Gastroesophageal sphincter (tissue), 4 donors: ENCODE data around the gene AKT3. TPM values are rescaled to one million over a fixed set of nuclear protein-coding genes. Genes with fewer than 3 reads are reported as not detected.

ENCODE experiments used
- ATAC-seq: fragments of 150-250 bp; one replicate; pipeline ENCODE4 v1.9.1; 2016; ENCODE audit warnings: mild to moderate bottlenecking, moderate library complexity
- H3K27ac ChIP-seq, 4 donors: fragments of 200-600 bp; sonication (generic) in 3 of 4; 1 replicate in 3 of 4; 2 replicates in 1 of 4; pipeline ENCODE4 v1.5.1; 2016 to 2019
- H3K27me3 ChIP-seq: fragments of 200-600 bp; sonication (generic); one replicate; pipeline ENCODE4 v1.5.1; 2019
- H3K36me3 ChIP-seq, 2 donors: fragments of 200-600 bp; sonication (generic); one replicate each; pipeline ENCODE4 v1.5.1; 2019; ENCODE audit warnings: control low read depth in 1 of 2
- H3K4me1 ChIP-seq, 3 donors: fragments of 200-600 bp; sonication (generic); 1 replicate in 2 of 3; 2 replicates in 1 of 3; pipeline ENCODE4 v1.5.1; 2016 to 2019; ENCODE audit warnings: control low read depth in 2 of 3
- H3K4me3 ChIP-seq, 2 donors: fragments of 200-600 bp; sonication (generic); one replicate each; pipeline ENCODE4 v1.5.1; 2019; ENCODE audit warnings: mild to moderate bottlenecking in 1 of 2, moderate library complexity in 1 of 2
- H3K9me3 ChIP-seq, 3 donors: fragments of 200-600 bp; sonication (generic); one replicate each; pipeline ENCODE4 v1.5.1; 2017 to 2019; ENCODE audit warnings: control low read depth in 2 of 3
- CTCF ChIP-seq, 4 experiments: fragments of 200-600 bp in 2 of 4; fragments of 450-650 bp in 2 of 4; sonication (generic) in 1 of 4; IDR thresholded peaks; one replicate each; pipeline ENCODE4 v1.5.1; 2017 to 2019; ENCODE audit warnings: antibody characterized with exemption in 4 of 4, mild to moderate bottlenecking in 2 of 4, moderate library complexity in 2 of 4
- EP300 ChIP-seq: sonication (generic); formaldehyde crosslinking; IDR thresholded peaks from one replicate; pipeline ENCODE4 v1.6.1; 2017; ENCODE audit warnings: antibody characterized with exemption, mild to moderate bottlenecking
- POLR2A ChIP-seq, 2 donors: fragments of 450-650 bp; IDR thresholded peaks; one replicate each; pipeline ENCODE4 v1.6.1; 2017; ENCODE audit warnings: antibody characterized with exemption in 2 of 2, mild to moderate bottlenecking in 2 of 2, moderate library complexity in 1 of 2
- POLR2AphosphoS5 ChIP-seq: sonication (generic); formaldehyde crosslinking; IDR thresholded peaks from one replicate; pipeline ENCODE4 v1.6.1; 2017; ENCODE audit warnings: antibody characterized with exemption
- WGBS, 2 donors: methylation state at CpG; one replicate each; pipeline ENCODE4 v1.1.5; 2018; ENCODE audit warnings: low coverage in 1 of 2; 5-methylcytosine and 5-hydroxymethylcytosine counted together
- total RNA-seq, 4 donors: library from RNA; depleted of rRNA; stranded (reverse); fragments of >200 nt; gene quantifications; one replicate each; pipeline ENCODE4 v1.1.0, GENCODE V29; 2016

Gene AKT3
- total RNA-seq, 4 donors from 2014 or later, result 72.8 to 102 (median 89.3) TPM

DNA sequence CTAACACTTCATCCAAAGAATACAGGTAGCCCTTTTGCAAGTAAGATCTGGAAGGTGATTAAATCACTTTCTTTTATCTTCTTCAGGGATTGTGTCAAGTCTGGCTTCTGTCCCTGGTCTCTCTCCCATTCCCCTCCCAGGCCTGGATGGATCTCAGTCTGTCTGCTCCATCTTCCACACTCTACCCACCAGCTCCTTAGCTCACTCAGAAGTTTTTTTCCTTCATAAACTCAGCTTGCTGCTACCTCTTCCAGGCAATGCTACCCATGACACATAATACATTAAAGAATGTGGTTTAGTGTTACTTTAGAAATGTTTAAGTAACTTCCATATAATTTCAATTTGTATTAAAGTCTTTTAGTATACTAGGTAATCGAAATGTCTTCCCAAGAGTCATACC lies 133.1 kb downstream of the AKT3 start:
- Histone ChIP-seq H3K27ac (no peak overlapping the region), H3K36me3 (no peaks in the 10 kb centered on the region), H3K9me3 (no peaks in the 10 kb centered on the region), H3K4me1 (peaks cover 2 to 77% (median 23%) of the 10 kb centered on the region in 3 donors), H3K27me3 (no peaks in the 10 kb centered on the region), H3K4me3 (no peak overlapping the region)
- TF ChIP-seq POLR2A (IDR thresholded peaks at IDR 0.05) (no peak), POLR2AphosphoS5 (no peak), EP300 (no peak), CTCF (IDR thresholded peaks at IDR 0.05) (no peak)
- ATAC-seq, result no peak
- 100% methylated on average over 1 of the region's 1 CpG for WGBS, 2 donors

DNA sequence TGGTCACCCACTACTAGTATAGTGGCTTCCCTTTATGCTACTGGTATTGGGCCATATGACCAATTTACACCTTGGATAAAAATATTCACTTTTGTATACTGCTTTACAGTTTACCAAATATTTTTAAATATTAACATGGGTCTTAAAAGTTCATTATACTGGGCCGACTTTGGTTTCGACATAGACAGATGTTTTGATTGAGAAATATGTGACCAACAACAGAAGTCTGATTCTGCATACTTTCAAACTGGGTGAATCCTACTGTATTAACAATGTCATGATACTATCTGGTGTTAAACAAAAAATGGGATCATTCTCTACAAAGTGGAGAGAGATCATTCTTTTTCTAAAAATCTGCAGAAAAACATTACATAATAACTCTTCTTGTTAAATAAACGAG lies 134.8 kb downstream of the AKT3 start:
- Histone ChIP-seq H3K4me3 (no peak overlapping the region), H3K4me1 (peaks cover 2 to 85% (median 27%) of the 10 kb centered on the region in 3 donors), H3K9me3 (no peaks in the 10 kb centered on the region), H3K36me3 (no peaks in the 10 kb centered on the region), H3K27me3 (no peaks in the 10 kb centered on the region), H3K27ac (no peak overlapping the region)
- WGBS, 2 donors, result 55 to 56% methylated on average over 3 of the region's 3 CpGs
- no peak for TF ChIP-seq CTCF (IDR thresholded peaks at IDR 0.05)
- no peak for TF ChIP-seq EP300
- TF ChIP-seq POLR2A (IDR thresholded peaks at IDR 0.05), result no peak
- TF ChIP-seq POLR2AphosphoS5, result no peak
- ATAC-seq, result no peak

- no peak for ATAC-seq
- WGBS, 2 donors, result 13 to 14% methylated on average over 9 to 10 of the region's 10 CpGs
- no peak overlapping the region for H3K27ac ChIP-seq
- no peaks in the 10 kb centered on the region for H3K9me3 ChIP-seq
- no peaks in the 10 kb centered on the region for H3K27me3 ChIP-seq
- H3K4me3 ChIP-seq, result no peak overlapping the region
- peaks cover 2 to 76% (median 27%) of the 10 kb centered on the region in 3 donors for H3K4me1 ChIP-seq
- H3K36me3 ChIP-seq, result no peaks in the 10 kb centered on the region
- TF ChIP-seq POLR2A (IDR thresholded peaks at IDR 0.05) (no peak), EP300 (no peak), POLR2AphosphoS5 (no peak), CTCF (IDR thresholded peaks at IDR 0.05) (no peak)
These were observed 136.4 kb downstream of the AKT3 start for GRCh38 chr1:243713470-243714186.

- Histone ChIP-seq H3K27ac (no peak overlapping the region), H3K4me1 (peaks cover 2 to 73% (median 27%) of the 10 kb centered on the region in 3 donors), H3K36me3 (no peaks in the 10 kb centered on the region), H3K9me3 (no peaks in the 10 kb centered on the region), H3K4me3 (no peak overlapping the region), H3K27me3 (no peaks in the 10 kb centered on the region)
- no peak for TF ChIP-seq POLR2A (IDR thresholded peaks at IDR 0.05)
- no peak for TF ChIP-seq POLR2AphosphoS5
- no peak for TF ChIP-seq CTCF (IDR thresholded peaks at IDR 0.05)
- no peak for TF ChIP-seq EP300
- 48 to 54% methylated on average over 5 of the region's 5 CpGs for WGBS, 2 donors
- no peak for ATAC-seq
These were observed 137.1 kb downstream of the AKT3 start for GRCh38 chr1:243712941-243713340.

DNA sequence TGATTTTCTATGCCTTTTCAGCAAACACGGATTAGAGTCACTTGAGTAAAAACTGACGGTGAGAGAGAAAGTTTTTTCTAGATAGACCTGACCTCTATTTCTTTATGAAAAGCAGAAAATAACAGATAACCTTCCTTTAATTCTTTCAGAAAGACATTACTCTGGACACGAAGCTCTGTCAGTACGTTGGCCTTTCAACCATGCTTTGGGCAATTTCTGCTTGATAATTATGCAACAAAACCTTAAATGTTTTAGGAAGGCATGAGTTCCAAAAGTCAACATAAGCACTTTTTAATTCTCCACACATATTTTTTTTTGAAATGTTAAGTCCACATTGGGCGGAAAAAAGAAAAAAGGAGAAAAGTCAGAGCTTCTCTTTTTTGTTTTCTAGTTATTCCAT lies 137.8 kb downstream of the AKT3 start:
- peaks cover 2 to 69% (median 27%) of the 10 kb centered on the region in 3 donors for H3K4me1 ChIP-seq
- 86% methylated on average over 5 of the region's 5 CpGs for WGBS, 2 donors
- H3K4me3 ChIP-seq, result no peak overlapping the region
- TF ChIP-seq POLR2AphosphoS5 (no peak), EP300 (no peak), POLR2A (IDR thresholded peaks at IDR 0.05) (no peak), CTCF (IDR thresholded peaks at IDR 0.05) (no peak)
- no peak overlapping the region for H3K27ac ChIP-seq
- no peaks in the 10 kb centered on the region for H3K36me3 ChIP-seq
- H3K27me3 ChIP-seq, result no peaks in the 10 kb centered on the region
- no peaks in the 10 kb centered on the region for H3K9me3 ChIP-seq
- ATAC-seq, result no peak
